Right renal cortex interstitium (tissue), 3 donors: ENCODE results near the gene SENP7. TPM values are rescaled to one million over a fixed set of nuclear protein-coding genes. Genes with fewer than 3 reads are reported as not detected.
"Not testable (repeated sequence)": the region's sequence is repeated elsewhere in the genome, so short reads cannot be mapped to it uniquely, and the experiment has no call there.

Source experiments
- DNase-seq, 3 donors: peaks; one replicate each; pipeline ENCODE4 v3.0.0-alpha.2; 2013; ENCODE audit warnings: low read depth in 3 of 3, low spot score in 2 of 3
- polyA plus RNA-seq, 3 donors: library from polyadenylated mRNA; unstranded; fragments of 120-200 nt; gene quantifications; one replicate each; pipeline ENCODE4 v1.2.1, GENCODE V29; 2013; ENCODE audit not compliant: insufficient read length in 3 of 3

SENP7 gene
- polyA plus RNA-seq, 3 donors, result 61.6 to 83.6 (median 79.8) TPM

- DNase-seq, result no peak
These were observed 17.0 kb upstream of the SENP7 start for GRCh38 chr3:101529816-101530685.

GRCh38 chr3:101527906-101528305 lies 14.9 kb upstream of the SENP7 start:
- DNase-seq, result no peak

DNA sequence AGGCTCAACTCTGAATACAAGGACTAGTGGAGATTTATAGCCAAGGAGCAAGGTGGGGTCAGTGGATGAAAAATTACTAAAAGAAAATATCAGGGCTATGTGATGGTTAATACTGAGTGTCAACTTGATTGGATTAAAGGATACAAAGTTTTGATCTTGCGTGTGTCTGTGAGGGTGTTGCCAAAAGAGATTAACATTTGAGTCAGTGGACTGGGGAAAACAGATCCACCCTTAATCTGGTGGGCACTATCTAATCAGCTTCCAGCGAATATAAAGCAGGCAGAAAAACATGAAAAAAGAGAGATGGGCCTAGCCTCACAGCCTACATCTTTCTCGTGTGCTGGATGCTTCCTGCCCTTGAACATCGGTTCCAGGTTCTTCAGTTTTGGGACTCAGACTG lies 14.4 kb upstream of the SENP7 start:
- DNase-seq, result no peak

DNA sequence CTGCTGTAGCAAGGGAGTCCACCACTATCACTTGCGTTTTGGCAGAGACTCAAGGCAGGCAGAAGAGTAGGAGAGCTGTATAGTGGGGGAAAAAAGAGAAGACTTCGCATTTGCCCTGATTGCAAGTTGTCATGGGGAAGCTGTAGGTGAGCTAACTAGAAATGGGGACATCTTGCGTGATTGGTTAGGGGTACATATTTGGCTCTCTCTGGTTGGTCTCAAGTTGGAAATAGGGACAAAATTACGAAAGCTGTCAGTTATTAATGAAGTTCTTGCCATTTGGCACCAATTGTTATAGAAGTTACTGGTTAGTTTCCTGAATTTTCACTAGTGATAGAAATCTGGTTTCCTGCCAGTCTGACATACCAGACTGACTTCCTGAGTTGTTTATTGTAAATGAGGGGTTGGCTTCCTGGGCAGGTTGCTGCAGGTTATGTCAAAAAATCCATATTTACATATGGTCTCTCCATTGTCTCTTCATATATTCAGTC lies 8.2 kb upstream of the SENP7 start:
- no peak for DNase-seq

DNA sequence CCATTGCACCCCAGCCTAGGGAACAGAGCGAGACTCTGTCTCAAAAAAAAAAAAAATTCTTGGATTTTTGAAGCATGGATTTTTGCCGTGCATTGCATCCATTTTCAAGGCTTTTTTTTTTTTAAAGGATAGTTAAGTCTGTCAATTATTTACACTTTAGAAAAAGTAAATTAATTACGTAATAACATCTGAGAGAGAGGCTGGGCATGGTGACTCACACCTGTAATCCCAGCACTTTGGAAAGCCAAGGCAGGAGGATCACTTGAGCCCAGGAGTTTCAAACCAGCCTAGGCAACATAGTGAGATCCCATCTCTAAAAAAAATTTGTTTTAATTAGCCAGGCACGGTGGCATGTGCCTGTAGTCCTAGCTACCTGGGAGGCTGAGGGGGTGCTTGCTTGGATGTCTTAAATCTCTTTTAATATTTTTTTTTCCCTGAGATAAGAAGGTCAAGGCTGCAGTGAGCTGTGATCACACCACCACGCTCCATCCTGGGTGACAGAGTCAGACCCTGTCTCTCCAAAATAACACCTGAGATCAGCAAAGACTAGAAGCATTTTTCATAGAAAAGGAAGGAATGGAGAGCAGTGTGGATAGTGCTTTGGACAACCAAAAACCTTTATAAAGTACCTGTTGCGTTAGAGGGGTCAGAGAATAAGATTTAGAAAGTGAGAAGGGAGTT lies 6.8 kb upstream of the SENP7 start:
- DNase-seq, result no peak

DNA sequence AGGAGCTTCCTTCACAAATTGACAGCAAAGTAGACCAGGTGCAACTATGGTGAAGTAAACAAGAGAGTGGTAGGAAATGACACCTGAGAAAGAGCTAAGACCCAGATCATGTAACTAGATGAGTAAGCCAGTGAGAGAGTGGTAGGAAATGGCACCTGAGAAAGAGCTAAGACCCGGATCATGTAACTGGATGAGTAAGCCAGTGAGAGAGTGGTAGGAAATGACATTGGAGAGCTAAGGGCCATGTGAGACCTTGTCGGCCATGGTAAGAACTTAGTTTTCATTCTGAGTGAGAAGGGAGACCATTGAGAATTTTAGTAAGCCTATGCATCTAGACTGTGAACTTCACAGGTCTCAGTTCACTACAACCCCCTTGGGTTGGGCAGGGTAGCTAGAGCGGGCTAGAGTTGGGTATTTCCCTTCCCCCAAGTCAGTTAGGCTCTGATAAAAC lies 5.4 kb upstream of the SENP7 start:
- no peak for DNase-seq

GRCh38 chr3:101513419-101513986 lies 491 bp upstream of the SENP7 start:
- no peak for DNase-seq

DNA sequence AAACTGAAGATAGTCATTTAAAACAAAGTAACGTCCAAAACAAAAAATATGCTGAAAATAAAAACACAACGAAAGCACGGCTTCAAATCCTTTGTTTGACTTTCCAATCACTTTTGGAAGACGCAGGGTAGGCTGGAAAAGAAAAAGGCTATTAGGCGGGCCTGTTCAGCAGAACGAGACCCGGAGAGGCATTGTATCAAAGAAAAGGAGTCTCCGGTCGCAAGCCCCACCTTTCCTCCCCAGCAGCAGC lies 691 bp downstream of the SENP7 start:
- peak in 2 of 3 donors; percentile 59 to 72 for DNase-seq

DNA sequence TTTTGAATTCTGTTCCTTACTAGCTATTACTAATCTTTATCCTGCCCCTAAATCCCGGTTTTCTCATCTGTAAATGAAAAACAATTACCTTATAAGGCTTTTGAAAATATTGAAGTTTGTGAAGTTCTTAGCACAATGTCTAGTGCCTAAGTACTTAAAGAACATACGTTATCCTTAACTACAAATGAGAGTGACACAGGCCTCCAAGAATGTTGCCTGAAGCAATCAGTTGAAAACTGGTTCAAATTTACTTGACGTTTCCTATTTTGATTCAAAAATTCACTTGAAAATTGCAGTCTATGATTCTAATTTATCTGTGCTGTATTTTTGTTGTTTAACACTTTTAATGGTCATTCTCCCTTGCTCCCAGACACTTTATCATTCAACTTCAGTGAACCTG lies 3.2 kb downstream of the SENP7 start:
- no peak for DNase-seq

DNA sequence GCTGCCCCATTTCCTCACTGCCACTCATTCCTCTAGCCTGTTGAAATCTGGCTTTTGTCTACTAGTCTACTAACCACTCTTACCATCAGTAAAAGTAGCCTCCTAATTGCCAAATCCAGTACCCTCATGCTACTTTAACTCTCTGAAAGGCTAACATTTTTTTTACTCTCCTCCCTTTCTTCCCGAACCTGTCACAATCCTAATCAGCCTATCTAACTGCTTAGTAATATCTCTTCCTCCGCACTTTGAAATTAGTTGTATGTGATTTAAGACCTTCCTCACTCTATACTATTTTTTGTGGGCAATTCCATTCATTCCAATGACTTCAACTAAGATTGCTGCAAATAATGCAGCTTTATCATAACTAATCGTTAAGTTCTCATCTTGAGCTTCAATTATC lies 3.7 kb downstream of the SENP7 start:
- DNase-seq, result no peak

- DNase-seq, result no peak
These were observed 11.2 kb downstream of the SENP7 start for GRCh38 chr3:101501783-101502182.

DNA sequence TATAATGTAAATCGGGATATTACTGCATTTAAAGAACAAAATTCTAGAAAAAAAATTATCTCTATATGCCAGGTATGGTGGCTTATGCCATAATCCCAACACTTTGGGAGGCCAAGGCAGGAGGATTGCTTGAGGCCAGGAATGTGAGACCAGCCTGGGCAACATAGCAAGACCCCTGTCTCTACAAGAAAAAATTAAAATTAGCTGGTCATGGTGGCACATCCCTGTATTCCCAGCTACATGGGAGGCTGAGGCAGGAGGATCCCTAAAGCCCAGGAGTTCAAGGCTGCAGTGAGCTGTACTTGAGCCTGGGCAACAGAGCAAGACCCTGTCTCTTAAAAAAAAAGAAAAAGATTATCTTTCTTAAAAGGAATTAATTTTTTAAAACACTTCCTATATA lies 12.8 kb downstream of the SENP7 start:
- DNase-seq, result no peak

- no peak for DNase-seq
These were observed 15.2 kb downstream of the SENP7 start for GRCh38 chr3:101497803-101498202.

GRCh38 chr3:101495552-101495951 lies 17.5 kb downstream of the SENP7 start:
- no peak for DNase-seq

- no peak for DNase-seq
These were observed 28.0 kb downstream of the SENP7 start for GRCh38 chr3:101484805-101485620.

GRCh38 chr3:101478980-101479379 lies 34.0 kb downstream of the SENP7 start:
- no peak for DNase-seq

GRCh38 chr3:101474841-101475552 lies 38.0 kb downstream of the SENP7 start:
- not testable (repeated sequence) for DNase-seq

- not testable (repeated sequence) for DNase-seq
These were observed 44.3 kb downstream of the SENP7 start for GRCh38 chr3:101468676-101469075.

DNA sequence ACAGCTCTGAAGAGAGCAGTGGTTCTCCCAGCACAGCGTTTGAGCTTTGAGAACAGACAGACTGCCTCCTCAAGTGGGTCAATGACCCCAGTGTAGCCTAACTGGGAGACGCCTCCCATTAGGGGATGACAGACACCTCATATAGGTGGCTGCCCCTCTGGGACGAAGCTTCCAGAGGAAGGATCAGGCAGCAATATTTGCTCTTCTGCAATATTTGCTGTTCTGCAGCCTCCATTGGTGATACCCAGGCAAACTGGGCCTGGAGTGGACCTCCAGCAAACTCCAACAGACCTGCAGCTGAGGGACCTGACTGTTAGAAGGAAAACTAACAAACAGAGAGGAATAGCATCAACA lies 45.7 kb downstream of the SENP7 start:
- DNase-seq, result not testable (repeated sequence)
